ENCODE measurements around the gene GPRC5A.

GPRC5A gene

GRCh38 chr12:12892681-12893141 is 1.3 kb downstream of the GPRC5A start:
- no peak for DNase-seq
- Histone ChIP-seq H3K9ac (ENCODE audit: low read length) (no peak overlapping the region), H3F3A (ENCODE audit: insufficient read depth, low read length) (no peaks in the 10 kb centered on the region), H3K4me3 (ENCODE audit: low read length) (no peak overlapping the region), H3K27ac (ENCODE audit: low read length) (no peak overlapping the region), H3K79me2 (ENCODE audit: low read length) (no peaks in the 10 kb centered on the region), H3K9me3 (replicated peaks; ENCODE audit: insufficient read depth, low read length) (no peaks in the 10 kb centered on the region), H3K4me2 (ENCODE audit: low read depth, low read length) (no peak overlapping the region), H3K36me3 (replicated peaks; ENCODE audit: insufficient read depth, low read length) (no peaks in the 10 kb centered on the region), H3K9me2 (replicated peaks; ENCODE audit: insufficient read depth, low read length) (no peaks in the 10 kb centered on the region), H3K27me3 (replicated peaks; ENCODE audit: insufficient read depth, low read length) (0 out of 2 replicates have a peak, but pooled peaks cover 4% of the 10 kb centered on the region), H2AFZ (ENCODE audit: low read length) (no peak overlapping the region), H3K4me1 (ENCODE audit: low read length) (no peaks in the 10 kb centered on the region), H4K20me1 (ENCODE audit: insufficient read depth, low read length) (no peaks in the 10 kb centered on the region)
- TF ChIP-seq EZH2 (optimal IDR thresholded peaks at IDR 0.05; ENCODE audit: low read depth, low read length) (no peak), CTCF (IDR thresholded peaks at IDR 0.05; ENCODE audit: low read length) (no peak)

GRCh38 chr12:12893438-12893837 is 2.1 kb downstream of the GPRC5A start:
- Histone ChIP-seq H3K36me3 (replicated peaks; ENCODE audit: insufficient read depth, low read length) (no peaks in the 10 kb centered on the region), H3K27ac (ENCODE audit: low read length) (no peak overlapping the region), H3K27me3 (replicated peaks; ENCODE audit: insufficient read depth, low read length) (0 out of 2 replicates have a peak, but pooled peaks cover 4% of the 10 kb centered on the region), H3K4me1 (ENCODE audit: low read length) (no peaks in the 10 kb centered on the region), H3K9me2 (replicated peaks; ENCODE audit: insufficient read depth, low read length) (no peaks in the 10 kb centered on the region), H3K4me3 (ENCODE audit: low read length) (no peak overlapping the region), H4K20me1 (ENCODE audit: insufficient read depth, low read length) (no peaks in the 10 kb centered on the region), H3K9me3 (replicated peaks; ENCODE audit: insufficient read depth, low read length) (no peaks in the 10 kb centered on the region), H3K4me2 (ENCODE audit: low read depth, low read length) (no peak overlapping the region), H3K79me2 (ENCODE audit: low read length) (no peaks in the 10 kb centered on the region), H3K9ac (ENCODE audit: low read length) (no peak overlapping the region), H2AFZ (ENCODE audit: low read length) (no peak overlapping the region), H3F3A (ENCODE audit: insufficient read depth, low read length) (no peaks in the 10 kb centered on the region)
- DNase-seq: no peak
- TF ChIP-seq CTCF (IDR thresholded peaks at IDR 0.05; ENCODE audit: low read length): no peak
- TF ChIP-seq EZH2phosphoT487 (IDR thresholded peaks at IDR 0.05; ENCODE audit: low read length): no peak
- TF ChIP-seq EZH2 (optimal IDR thresholded peaks at IDR 0.05; ENCODE audit: low read depth, low read length): no peak

GRCh38 chr12:12896260-12896659 is 4.9 kb downstream of the GPRC5A start:
- TF ChIP-seq EZH2phosphoT487 (IDR thresholded peaks at IDR 0.05; ENCODE audit: low read length) (no peak), CTCF (IDR thresholded peaks at IDR 0.05; ENCODE audit: low read length) (no peak)
- H2AFZ ChIP-seq (ENCODE audit: low read length): no peak overlapping the region
- no peaks in the 10 kb centered on the region for H3K4me1 ChIP-seq (ENCODE audit: low read length)
- no peak overlapping the region for H3K4me2 ChIP-seq (ENCODE audit: low read depth, low read length)
- H3K9me3 ChIP-seq (replicated peaks; ENCODE audit: insufficient read depth, low read length): no peaks in the 10 kb centered on the region
- no peaks in the 10 kb centered on the region for H3F3A ChIP-seq (ENCODE audit: insufficient read depth, low read length)
- no peaks in the 10 kb centered on the region for H4K20me1 ChIP-seq (ENCODE audit: insufficient read depth, low read length)
- DNase-seq: no peak
- H3K36me3 ChIP-seq (replicated peaks; ENCODE audit: insufficient read depth, low read length): no peaks in the 10 kb centered on the region
- H3K27me3 ChIP-seq (replicated peaks; ENCODE audit: insufficient read depth, low read length): 0 out of 2 replicates have a peak, but pooled peaks cover 4% of the 10 kb centered on the region
- no peaks in the 10 kb centered on the region for H3K9me2 ChIP-seq (replicated peaks; ENCODE audit: insufficient read depth, low read length)
- no peaks in the 10 kb centered on the region for H3K79me2 ChIP-seq (ENCODE audit: low read length)
- no peak overlapping the region for H3K27ac ChIP-seq (ENCODE audit: low read length)
- H3K9ac ChIP-seq (ENCODE audit: low read length): no peak overlapping the region
- H3K4me3 ChIP-seq (ENCODE audit: low read length): no peak overlapping the region

Data from MM.1S (cell line).